Endothelial cell of umbilical vein (primary cell): ENCODE data around the gene COL7A1. TPM values are rescaled to one million over a fixed set of nuclear protein-coding genes. Genes with fewer than 3 reads are reported as not detected.

Source experiments
- BruUV-seq: library from RNA; stranded (reverse); fragments of 400-500 nt; replicated peaks from 2 replicates; lab custom pipeline; 2021; lab: Mats Ljungman, UMichigan
- CTCF ChIA-PET: fragments of 300-600, 350-600 bp; sonication (Branson Sonifier 250); formaldehyde crosslinking; loops from one replicate; lab custom pipeline; 2021; ENCODE audit warnings: antibody characterized with exemption, inconsistent platforms; lab: Charles Lee
- POLR2A ChIA-PET: fragments of 300-600, 350-600 bp; sonication (Branson Sonifier 250); formaldehyde crosslinking; loops from one replicate; lab custom pipeline; 2021; ENCODE audit warnings: antibody characterized with exemption, inconsistent platforms; lab: Charles Lee
- DNase-seq: peaks from one replicate; pipeline ENCODE4 v3.0.0-alpha.2; 2011; ENCODE audit warnings: low read depth, low spot score
- FAIRE-seq: peaks from 2 replicates; lab custom pipeline; 2011; peaks lifted over from hg19 to GRCh38; lab: Jason Lieb, UNC
- H2AFZ ChIP-seq: 2 replicates; pipeline ENCODE4 v1.6.0; 2012; ENCODE audit warnings: low read depth, low read length, control low read depth, inconsistent platforms
- H3K27ac ChIP-seq: 2 replicates; pipeline ENCODE4 v1.5.1; 2011; ENCODE audit warnings: low read depth, mild to moderate bottlenecking, control low read depth, low read length, moderate library complexity; ENCODE audit not compliant: insufficient read depth
- H3K27me3 ChIP-seq, 2 experiments: 2 replicates each; pipeline versions ENCODE4 v1.6.0 to v1.6.1; 2011; ENCODE audit warnings: low read length in 2 of 2, mixed read lengths in 1 of 2; ENCODE audit not compliant: control insufficient read depth in 2 of 2, insufficient read depth in 2 of 2
- H3K36me3 ChIP-seq, 2 experiments: 2 replicates in 1 of 2; 3 replicates in 1 of 2; pipeline ENCODE4 v1.5.1; 2011; ENCODE audit warnings: low read length in 2 of 2, mild to moderate bottlenecking in 1 of 2, moderate library complexity in 1 of 2; ENCODE audit not compliant: control insufficient read depth in 2 of 2, insufficient read depth in 2 of 2; ENCODE audit errors: extremely low read depth in 1 of 2
- H3K4me1 ChIP-seq: 3 replicates; pipeline ENCODE4 v1.5.1; 2011; ENCODE audit warnings: mild to moderate bottlenecking, low read length; ENCODE audit not compliant: control insufficient read depth, insufficient read depth; ENCODE audit errors: extremely low read depth
- H3K4me2 ChIP-seq: 2 replicates; pipeline ENCODE4 v1.6.1; 2011; ENCODE audit warnings: low read length, control low read depth, mixed read lengths; ENCODE audit not compliant: insufficient read depth
- H3K4me3 ChIP-seq, 3 experiments: fragments of 200-600 bp in 1 of 3; sonication (generic), shearing (Covaris generic) in 1 of 3; replicated peaks in 1 of 3; 2 replicates each; pipeline ENCODE4 v1.5.1; 2011 to 2016; ENCODE audit warnings: control low read depth in 3 of 3, low read length in 3 of 3, mild to moderate bottlenecking in 2 of 3, inconsistent platforms in 1 of 3, low read depth in 1 of 3, moderate library complexity in 1 of 3; ENCODE audit not compliant: insufficient read depth in 1 of 3
- H3K79me2 ChIP-seq: 2 replicates; pipeline ENCODE4 v1.6.0; 2012; ENCODE audit warnings: low read length, inconsistent platforms; ENCODE audit not compliant: control insufficient read depth, insufficient read depth
- H3K9ac ChIP-seq: replicated peaks from 2 replicates; pipeline ENCODE3; 2011; ENCODE audit warnings: low read length, control low read depth; ENCODE audit not compliant: insufficient read depth; ENCODE audit errors: extremely low read depth
- H3K9me1 ChIP-seq: replicated peaks from 3 replicates; pipeline ENCODE4 v1.6.0; 2011; ENCODE audit warnings: mild to moderate bottlenecking, low read length; ENCODE audit not compliant: control insufficient read depth, insufficient read depth; ENCODE audit errors: extremely low read depth
- H3K9me3 ChIP-seq: replicated peaks from 2 replicates; pipeline ENCODE4 v1.5.1; 2012; ENCODE audit warnings: low read length, inconsistent platforms; ENCODE audit not compliant: control insufficient read depth, insufficient read depth
- H4K20me1 ChIP-seq: replicated peaks from 2 replicates; pipeline ENCODE3; 2011; ENCODE audit warnings: mild to moderate bottlenecking, low read length; ENCODE audit not compliant: control insufficient read depth, insufficient read depth; ENCODE audit errors: extremely low read depth
- CTCF ChIP-seq, 2 donors: IDR thresholded peaks; 1 replicate in 1 of 2; 2 replicates in 1 of 2; pipeline ENCODE4 v1.5.1; 2011; ENCODE audit warnings: low read length in 2 of 2, mild to moderate bottlenecking in 2 of 2, moderate library complexity in 2 of 2, control low read depth in 1 of 2, inconsistent platforms in 1 of 2, low read depth in 1 of 2; ENCODE audit not compliant: insufficient read depth in 1 of 2; ENCODE audit errors: extremely low read depth in 1 of 2
- EZH2 ChIP-seq: IDR thresholded peaks from 2 replicates; pipeline ENCODE4 v1.6.1; 2012; ENCODE audit warnings: borderline replicate concordance, low read depth, mild to moderate bottlenecking, moderate library complexity, low read length, inconsistent platforms; ENCODE audit not compliant: severe bottlenecking
- FOS ChIP-seq: IDR thresholded peaks from 2 replicates; pipeline ENCODE4 v1.6.1; 2011; ENCODE audit warnings: mild to moderate bottlenecking, low read length, moderate library complexity, borderline replicate concordance; ENCODE audit not compliant: insufficient read depth
- GATA2 ChIP-seq: IDR thresholded peaks from 2 replicates; pipeline ENCODE4 v1.7.0; 2011; ENCODE audit warnings: low read depth, mild to moderate bottlenecking, moderate library complexity, mixed read lengths, low read length; ENCODE audit not compliant: insufficient read length, insufficient read depth
- JUN ChIP-seq: IDR thresholded peaks from 2 replicates; pipeline ENCODE4 v1.6.1; 2011; ENCODE audit warnings: borderline replicate concordance, low read depth; ENCODE audit not compliant: insufficient read length, insufficient read depth
- MAX ChIP-seq: IDR thresholded peaks from 2 replicates; pipeline ENCODE4 v1.6.1; 2011; ENCODE audit not compliant: insufficient read depth, insufficient read length
- MYC ChIP-seq: IDR thresholded peaks from one replicate; pipeline ENCODE4 v1.6.1; 2011; ENCODE audit warnings: mild to moderate bottlenecking, low read depth, low read length
- POLR2A ChIP-seq: IDR thresholded peaks from 2 replicates; pipeline ENCODE4 v1.6.1; 2012; ENCODE audit warnings: low read depth, mild to moderate bottlenecking, control low read depth, low read length
- POLR2AphosphoS5 ChIP-seq: IDR thresholded peaks from 2 replicates; pipeline ENCODE4 v1.6.1; 2012; ENCODE audit warnings: low read depth, mild to moderate bottlenecking, control low read depth, low read length, moderate library complexity; ENCODE audit not compliant: insufficient read depth
- dilution Hi-C: fragments of 300-500 bp; cut with MboI; formaldehyde crosslinking; loops from one replicate; pipeline ENCODE4 v1.15.0; 2019; ENCODE audit warnings: low sequenced_read_pairs; ENCODE audit not compliant: extremely low pct_ligation_motif_present
- intact Hi-C: fragments of 100-400 bp; cut with micrococcal nuclease; formaldehyde crosslinking; loops from one replicate; pipeline ENCODE4 v1.10.0; 2022
- polyA plus RNA-seq, 4 experiments: library from polyadenylated mRNA; depleted of rRNA in 3 of 4; stranded (reverse) in 3 of 4; unstranded in 1 of 4; fragments of >200 nt; gene quantifications; 2 replicates each; pipeline versions ENCODE4 v1.2.1 to v1.2.3, GENCODE V29; 2011 to 2012; ENCODE audit warnings: missing spikeins in 1 of 4
- total RNA-seq: library from RNA; stranded (reverse); gene quantifications from 2 replicates; pipeline ENCODE4 v1.2.3, GENCODE V29; 2021

COL7A1 gene
- total and polyA plus RNA-seq, 2 donors (not counting 3 experiments of a cell fraction or from before 2014, with no cell fraction given), result 0.55 to 1.9 TPM

GRCh38 chr3:48598323-48599076 is 3.4 kb upstream of the COL7A1 start:
- Histone ChIP-seq H4K20me1 (no peaks in the 10 kb centered on the region), H3K79me2 (no peaks in the 10 kb centered on the region), H3K4me2 (no peak overlapping the region), H3K9me1 (no peaks in the 10 kb centered on the region), H3K4me1 (peaks cover 6% of the 10 kb centered on the region), H3K27me3 (peaks cover 6 to 9% of the 10 kb centered on the region in 2 experiments), H3K9ac (no peak overlapping the region), H3K4me3 (no peak overlapping the region), H3K36me3 (peaks cover 11 to 40% of the 10 kb centered on the region in 2 experiments), H3K9me3 (no peaks in the 10 kb centered on the region), H3K27ac (no peak overlapping the region), H2AFZ (no peak overlapping the region)
- TF ChIP-seq POLR2AphosphoS5 (no peak), MAX (no peak), POLR2A (no peak), MYC (no peak), EZH2 (no peak), CTCF (IDR thresholded peaks at IDR 0.05; ENCODE audit: extremely low read depth in 1 of 2, insufficient read depth in 1 of 2, low read depth in 1 of 2, low read length in 2 of 2) (no peak), JUN (no peak), GATA2 (no peak), FOS (no peak)
- ChIA-PET CTCF (interaction anchor here (1.0 kb wide), 1 partner anchor 10 kb away, joined by 3 read pairs; no protein-coding TSS in a partner anchor), POLR2A (no interaction called here)
- no peak for DNase-seq
- intact Hi-C loops (no loop called here), dilution Hi-C loops (no loop called here)
- BruUV-seq, result no TSS peak
- no peak for FAIRE-seq
